Neural cell (in vitro differentiated cells): Measurements from ENCODE around the gene TNIP2.

Experiments
- CTCF ChIP-seq: fragments of 450-650 bp; IDR thresholded peaks from 2 replicates; pipeline ENCODE4 v1.5.1; 2014; ENCODE audit warnings: antibody characterized with exemption, mild to moderate bottlenecking, moderate library complexity; ENCODE audit not compliant: poor library complexity, severe bottlenecking
- EP300 ChIP-seq: fragments of 450-650 bp; conservative IDR thresholded peaks from 2 replicates; pipeline ENCODE4 v1.6.1; 2014; ENCODE audit warnings: antibody characterized with exemption, mild to moderate bottlenecking, moderate library complexity; ENCODE audit not compliant: poor library complexity, severe bottlenecking
- REST ChIP-seq: IDR thresholded peaks from 2 replicates; pipeline ENCODE4 v1.6.1; 2012; ENCODE audit warnings: borderline replicate concordance
- SMC3 ChIP-seq: fragments of 450-650 bp; conservative IDR thresholded peaks from 2 replicates; pipeline ENCODE4 v1.6.1; 2014; ENCODE audit warnings: antibody characterized with exemption, mild to moderate bottlenecking, moderate library complexity; ENCODE audit not compliant: poor library complexity

GRCh38 chr4:2804449-2804972 is 48.4 kb upstream of the TNIP2 start:
- no peak for TF ChIP-seq EP300
- TF ChIP-seq CTCF, result no peak
- TF ChIP-seq SMC3, result no peak
- no peak for TF ChIP-seq REST
